Measurements from ENCODE around the gene DIAPH3. TPM values are rescaled to one million over a fixed set of nuclear protein-coding genes. Genes with fewer than 3 reads are reported as not detected.

DIAPH3 gene
- total RNA-seq, 2 donors from 2014 or later, result 0.35 to 1.1 TPM

GRCh38 chr13:59770451-59770850 is 393.3 kb downstream of the DIAPH3 start:
- no peaks in the 10 kb centered on the region for H3K27me3 ChIP-seq
- no peaks in the 10 kb centered on the region for H3K4me1 ChIP-seq
- H3K27ac ChIP-seq, result no peak overlapping the region
- no peak for DNase-seq (ENCODE audit: low spot score)
- no peak for TF ChIP-seq CTCF (IDR thresholded peaks at IDR 0.05)
- no peaks in the 10 kb centered on the region for H3K9me3 ChIP-seq
- no peaks in the 10 kb centered on the region for H3K36me3 ChIP-seq
- no peak overlapping the region for H3K4me3 ChIP-seq

GRCh38 chr13:59766236-59766635 is 397.5 kb downstream of the DIAPH3 start:
- Histone ChIP-seq H3K9me3 (no peaks in the 10 kb centered on the region), H3K36me3 (no peaks in the 10 kb centered on the region), H3K4me3 (no peak overlapping the region), H3K4me1 (no peaks in the 10 kb centered on the region), H3K27me3 (no peaks in the 10 kb centered on the region), H3K27ac (no peak overlapping the region)
- DNase-seq (ENCODE audit: low spot score), result no peak
- no peak for TF ChIP-seq CTCF (IDR thresholded peaks at IDR 0.05)

GRCh38 chr13:59755632-59756290 is 408.0 kb downstream of the DIAPH3 start:
- Histone ChIP-seq H3K36me3 (no peaks in the 10 kb centered on the region), H3K27ac (no peak overlapping the region), H3K4me1 (no peaks in the 10 kb centered on the region), H3K9me3 (no peaks in the 10 kb centered on the region), H3K4me3 (no peak overlapping the region), H3K27me3 (no peaks in the 10 kb centered on the region)
- no peak for TF ChIP-seq CTCF (IDR thresholded peaks at IDR 0.05)
- DNase-seq (ENCODE audit: low spot score), result no peak

GRCh38 chr13:59754411-59754810 is 409.3 kb downstream of the DIAPH3 start:
- no peaks in the 10 kb centered on the region for H3K9me3 ChIP-seq
- TF ChIP-seq CTCF (IDR thresholded peaks at IDR 0.05), result no peak
- H3K4me1 ChIP-seq, result no peaks in the 10 kb centered on the region
- H3K27me3 ChIP-seq, result no peaks in the 10 kb centered on the region
- H3K27ac ChIP-seq, result no peak overlapping the region
- no peak overlapping the region for H3K4me3 ChIP-seq
- no peak for DNase-seq (ENCODE audit: low spot score)
- H3K36me3 ChIP-seq, result no peaks in the 10 kb centered on the region

GRCh38 chr13:59750860-59751259 is 412.9 kb downstream of the DIAPH3 start:
- Histone ChIP-seq H3K27me3 (no peaks in the 10 kb centered on the region), H3K27ac (no peak overlapping the region), H3K4me3 (no peak overlapping the region), H3K9me3 (no peaks in the 10 kb centered on the region), H3K36me3 (no peaks in the 10 kb centered on the region), H3K4me1 (no peaks in the 10 kb centered on the region)
- DNase-seq (ENCODE audit: low spot score), result no peak
- TF ChIP-seq CTCF (IDR thresholded peaks at IDR 0.05), result no peak

- H3K9me3 ChIP-seq, result no peaks in the 10 kb centered on the region
- H3K36me3 ChIP-seq, result no peaks in the 10 kb centered on the region
- H3K4me1 ChIP-seq, result no peaks in the 10 kb centered on the region
- no peak overlapping the region for H3K4me3 ChIP-seq
- no peak for TF ChIP-seq CTCF (IDR thresholded peaks at IDR 0.05)
- no peak overlapping the region for H3K27ac ChIP-seq
- DNase-seq (ENCODE audit: low spot score), result no peak
- H3K27me3 ChIP-seq, result no peaks in the 10 kb centered on the region
Measured at GRCh38 chr13:59748046-59748445, 415.7 kb downstream of the DIAPH3 start.

Data from right atrium auricular region (tissue), 2 donors.